ENCODE data around the gene CMTR2.

- TF ChIP-seq CTCF (IDR thresholded peaks at IDR 0.05) (no peak), POLR2A (IDR thresholded peaks at IDR 0.05) (no peak)
These were observed 48.4 kb upstream of the CMTR2 start for GRCh38 chr16:71337631-71338030.
